HG02870 (cell line): ENCODE results near the gene FAM124A.

Experiments used
- ATAC-seq: cut with Tn5 transposase; IDR thresholded peaks from one replicate; pipeline ENCODE4 v1.9.1; 2021; ENCODE audit warnings: mild to moderate bottlenecking, moderate library complexity; ENCODE audit not compliant: unreplicated experiment

The FAM124A gene

DNA sequence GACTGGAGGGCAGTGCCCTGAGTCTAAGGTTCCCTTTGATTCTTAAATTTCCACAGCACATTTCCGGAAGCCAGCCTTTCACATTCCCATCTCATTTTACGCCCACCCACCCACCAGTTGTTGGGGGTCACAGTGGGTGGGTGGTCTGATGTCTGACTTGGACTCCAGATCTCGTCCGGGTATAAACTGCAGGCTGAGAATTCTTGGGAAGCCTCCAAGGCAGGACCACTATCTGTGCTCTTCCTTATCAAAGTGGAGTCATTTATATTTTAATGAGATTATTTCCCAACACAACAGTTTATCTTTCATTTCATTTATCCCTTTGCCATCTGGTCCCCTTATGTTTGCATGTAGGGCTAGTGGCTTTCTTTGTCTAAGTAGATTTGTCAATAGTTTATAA is 3.6 kb upstream of the FAM124A start:
- ATAC-seq = no peak

GRCh38 chr13:51220706-51221105 is 1.5 kb upstream of the FAM124A start:
- ATAC-seq = no peak

- ATAC-seq = no peak
Measured at GRCh38 chr13:51221108-51221507, 1.1 kb upstream of the FAM124A start.

DNA sequence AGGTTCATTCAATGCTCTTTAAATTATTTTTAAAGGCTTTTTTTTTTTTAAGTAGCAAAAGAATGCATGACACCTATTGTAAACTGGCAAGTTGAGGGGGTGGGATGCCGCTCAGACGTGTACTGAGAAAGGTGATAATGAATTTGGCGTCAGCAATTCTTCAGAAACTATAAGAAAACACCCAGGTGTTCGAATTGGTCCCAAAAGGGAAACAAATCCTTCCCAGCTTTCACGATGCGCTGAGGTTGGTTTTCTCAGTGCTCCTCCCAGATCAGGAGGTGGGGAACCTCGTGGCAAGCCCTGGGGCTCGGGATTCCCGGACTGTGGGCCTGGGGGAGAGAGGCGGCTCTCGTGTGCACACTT is 543 bp upstream of the FAM124A start:
- ATAC-seq = no peak

DNA sequence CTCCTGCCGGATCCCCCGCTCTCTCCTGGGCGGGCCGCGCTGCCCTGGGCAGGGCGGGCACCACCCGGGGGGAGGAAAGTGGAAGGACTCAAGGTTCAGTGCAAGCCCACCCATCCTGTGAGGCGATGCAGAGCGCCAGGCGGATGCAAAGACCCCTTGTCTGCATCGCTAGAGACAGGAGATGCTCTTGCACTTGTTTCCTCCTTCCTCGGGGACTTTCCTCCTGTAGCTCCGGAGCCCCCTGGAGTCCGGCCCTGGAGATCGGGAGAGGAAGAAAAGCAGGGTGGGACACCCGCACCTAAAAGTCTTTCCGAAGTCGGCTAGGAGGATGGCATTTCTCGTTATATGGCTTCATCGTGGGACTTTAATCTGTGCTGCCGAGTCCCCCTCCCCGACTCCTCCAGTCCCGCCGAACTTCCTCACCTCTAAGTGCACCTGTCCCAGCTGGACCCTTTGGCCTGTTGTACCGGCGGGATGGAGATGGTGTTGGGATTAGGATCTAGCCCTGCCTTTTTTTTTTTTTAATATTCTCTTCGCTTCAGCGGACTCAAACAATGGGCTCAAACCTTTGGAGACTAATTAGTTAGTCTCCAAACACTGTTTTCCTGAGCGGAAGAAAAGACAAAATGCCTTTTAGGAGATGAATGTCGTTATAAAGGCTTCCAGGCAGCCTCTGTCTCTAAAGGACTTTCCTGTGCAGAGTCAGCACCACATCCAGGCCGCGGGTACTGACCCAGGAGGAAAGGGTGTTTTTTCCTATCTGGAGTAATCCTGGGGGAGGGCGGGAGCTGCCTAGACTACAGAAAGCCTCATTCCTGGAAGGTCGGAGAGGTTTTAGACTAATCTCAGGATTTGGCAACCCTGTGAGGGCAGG is 725 bp downstream of the FAM124A start:
- ATAC-seq = no peak

GRCh38 chr13:51223560-51224270 is 1.5 kb downstream of the FAM124A start:
- ATAC-seq = no peak

- ATAC-seq = no peak
Measured at GRCh38 chr13:51225029-51225428, 2.8 kb downstream of the FAM124A start.

- ATAC-seq = no peak
Measured at GRCh38 chr13:51227404-51227803, 5.2 kb downstream of the FAM124A start.

DNA sequence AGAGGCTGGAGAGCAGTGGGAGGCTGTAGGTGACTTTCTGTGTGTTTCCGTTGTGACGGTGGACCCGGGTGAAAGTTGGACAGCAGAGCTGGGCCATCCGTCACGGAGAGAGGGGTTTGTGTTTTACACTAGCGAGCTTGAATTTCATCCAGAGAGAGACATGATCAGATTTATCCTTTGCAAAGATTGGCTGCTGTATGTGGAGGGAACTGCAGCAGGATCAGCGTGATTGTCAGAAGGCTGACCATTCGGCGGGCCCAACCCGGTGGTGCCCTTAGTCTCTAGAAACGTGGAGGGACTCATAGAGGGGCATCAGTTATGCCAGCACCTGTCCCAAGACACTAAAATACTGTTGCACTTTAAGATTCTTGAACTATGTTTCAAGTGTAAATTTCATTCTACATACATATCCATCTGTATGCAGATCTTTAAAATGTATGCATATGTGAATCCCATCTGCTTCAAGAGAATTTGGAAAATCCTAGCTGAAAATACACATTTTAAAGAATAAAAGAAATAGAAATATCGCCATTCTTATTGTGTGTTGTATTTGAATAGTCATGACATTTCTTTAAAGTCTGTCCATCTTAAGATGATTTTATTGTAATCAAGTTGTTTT is 7.0 kb downstream of the FAM124A start:
- no peak for ATAC-seq

- no peak for ATAC-seq
Measured at GRCh38 chr13:51229731-51230130, 7.5 kb downstream of the FAM124A start.

DNA sequence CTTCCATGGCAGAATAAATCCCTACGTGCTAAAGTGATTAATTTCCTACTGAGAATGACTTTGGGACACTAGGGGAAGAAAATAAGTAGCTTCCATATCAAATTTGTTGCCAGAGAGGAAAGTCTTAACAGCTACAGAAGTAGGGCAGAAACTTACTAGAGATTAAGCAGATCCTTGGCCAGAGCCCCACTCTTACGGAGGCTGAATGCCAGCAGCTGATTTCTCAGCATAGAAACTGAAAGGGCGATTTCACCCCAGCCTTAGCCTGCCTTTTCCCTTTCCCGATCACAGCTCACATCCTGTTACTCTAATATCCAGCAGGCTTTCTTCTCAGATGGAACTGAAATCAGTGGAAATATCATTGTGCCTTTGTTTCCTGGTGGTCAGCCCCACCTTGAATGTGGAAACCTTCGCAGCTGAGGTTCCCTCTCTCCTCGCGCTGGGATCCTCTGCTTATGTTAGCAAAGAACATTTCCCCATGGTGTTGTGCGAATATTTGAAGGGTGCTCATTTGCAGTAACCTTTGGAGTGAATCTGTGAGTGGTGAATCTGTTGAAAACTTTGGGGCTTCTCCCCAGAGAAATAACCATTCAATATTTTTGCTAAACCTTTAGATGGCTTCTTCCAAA is 8.4 kb downstream of the FAM124A start:
- no peak for ATAC-seq

GRCh38 chr13:51231456-51231855 is 9.3 kb downstream of the FAM124A start:
- no peak for ATAC-seq

DNA sequence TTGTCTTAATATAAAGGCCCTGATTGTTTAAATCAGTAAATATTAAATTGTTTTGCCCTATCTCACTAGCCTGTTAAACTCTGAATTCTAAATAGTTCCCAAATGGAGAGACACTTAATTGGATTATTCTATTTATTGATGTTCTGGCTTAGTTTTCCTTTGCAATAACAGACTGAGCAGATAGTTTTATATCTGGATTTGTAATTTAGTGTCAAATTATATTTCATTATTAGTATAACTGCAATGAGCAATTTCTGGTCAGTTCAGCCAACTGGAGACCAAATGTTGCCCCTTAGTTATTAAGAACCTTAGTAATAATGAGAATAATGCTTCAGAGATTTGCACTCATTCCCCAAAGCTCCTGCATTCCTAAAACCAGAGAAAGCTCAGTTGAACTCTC is 10.1 kb downstream of the FAM124A start:
- no peak for ATAC-seq

DNA sequence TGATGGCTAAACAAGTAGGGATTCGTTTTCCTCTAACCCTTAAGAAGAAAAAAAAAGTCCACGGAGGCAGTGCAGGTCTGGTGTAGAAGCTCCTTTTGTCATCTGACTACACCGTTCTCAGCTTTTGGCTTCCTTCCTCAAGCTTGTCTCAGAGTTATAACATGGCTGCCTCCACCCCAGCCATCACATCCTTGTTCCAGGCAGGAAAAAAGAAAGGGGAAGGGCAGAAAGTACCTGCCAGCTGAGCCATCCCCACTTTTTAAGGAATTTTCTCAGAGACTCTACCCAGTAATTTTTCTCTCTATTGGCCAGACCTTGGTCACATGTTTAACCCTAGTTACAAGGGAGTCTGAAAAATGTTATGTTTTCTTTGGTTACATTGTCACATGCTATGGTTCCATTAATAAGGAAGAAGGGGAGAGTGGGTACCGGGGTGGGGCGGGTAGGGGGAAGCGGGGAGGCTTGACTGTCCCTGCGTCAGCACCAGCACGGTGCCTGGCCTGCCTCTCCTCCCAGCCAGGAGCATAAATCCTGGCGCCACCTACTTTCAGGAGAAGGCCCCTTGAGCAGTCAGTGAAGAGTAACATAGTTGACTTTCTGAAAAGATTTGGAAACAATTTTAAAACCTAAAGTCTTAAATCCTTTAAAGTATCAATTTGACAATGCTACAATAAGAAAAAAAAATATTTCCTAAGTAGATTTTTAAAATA is 11.1 kb downstream of the FAM124A start:
- ATAC-seq = no peak

GRCh38 chr13:51234676-51235075 is 12.5 kb downstream of the FAM124A start:
- no peak for ATAC-seq

GRCh38 chr13:51235186-51235585 is 13.0 kb downstream of the FAM124A start:
- ATAC-seq = no peak

- no peak for ATAC-seq
Measured at GRCh38 chr13:51235756-51236490, 13.7 kb downstream of the FAM124A start.

DNA sequence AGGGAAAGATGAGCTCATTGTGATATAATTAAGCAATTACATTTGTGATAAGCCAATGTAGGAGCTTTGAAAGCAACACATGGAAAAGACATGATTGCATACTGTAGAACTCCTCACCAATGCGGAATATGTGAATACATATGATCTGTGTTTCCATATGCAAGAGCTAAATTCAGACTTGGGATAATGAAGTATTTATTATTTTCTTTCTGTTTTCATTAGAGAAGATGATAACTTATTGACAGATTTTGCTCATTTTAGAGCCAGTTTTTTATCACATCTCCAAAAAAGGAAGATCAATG is 14.2 kb downstream of the FAM124A start:
- no peak for ATAC-seq

DNA sequence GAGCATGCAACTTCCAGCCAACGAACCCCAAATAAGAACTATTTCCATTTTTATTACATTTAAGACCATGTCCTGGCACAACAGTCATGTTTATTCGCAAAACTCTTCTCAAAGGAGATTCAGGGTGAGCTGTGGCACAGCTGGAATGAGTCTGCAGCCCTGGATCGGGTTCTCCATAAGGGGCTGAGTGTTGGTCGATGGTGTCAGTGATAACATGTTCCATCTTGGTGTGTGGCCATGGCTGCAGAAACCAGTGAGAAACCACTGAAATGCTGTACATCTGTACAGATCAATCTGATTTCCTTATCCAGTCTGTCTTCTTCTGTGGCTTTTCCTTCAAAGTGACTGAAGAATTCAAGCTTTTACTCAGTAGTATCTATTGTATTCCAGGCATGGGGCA is 15.2 kb downstream of the FAM124A start:
- ATAC-seq = no peak

- no peak for ATAC-seq
Measured at GRCh38 chr13:51237887-51238286, 15.7 kb downstream of the FAM124A start.
